ENCODE measurements around the gene LILRA2.
"Not testable (repeated sequence)": the region's sequence is repeated elsewhere in the genome, so short reads cannot be mapped to it uniquely, and the experiment has no call there.

The LILRA2 gene

GRCh38 chr19:54571715-54572615 is 1.6 kb upstream of the LILRA2 start:
- not testable (repeated sequence) for DNase-seq

DNA sequence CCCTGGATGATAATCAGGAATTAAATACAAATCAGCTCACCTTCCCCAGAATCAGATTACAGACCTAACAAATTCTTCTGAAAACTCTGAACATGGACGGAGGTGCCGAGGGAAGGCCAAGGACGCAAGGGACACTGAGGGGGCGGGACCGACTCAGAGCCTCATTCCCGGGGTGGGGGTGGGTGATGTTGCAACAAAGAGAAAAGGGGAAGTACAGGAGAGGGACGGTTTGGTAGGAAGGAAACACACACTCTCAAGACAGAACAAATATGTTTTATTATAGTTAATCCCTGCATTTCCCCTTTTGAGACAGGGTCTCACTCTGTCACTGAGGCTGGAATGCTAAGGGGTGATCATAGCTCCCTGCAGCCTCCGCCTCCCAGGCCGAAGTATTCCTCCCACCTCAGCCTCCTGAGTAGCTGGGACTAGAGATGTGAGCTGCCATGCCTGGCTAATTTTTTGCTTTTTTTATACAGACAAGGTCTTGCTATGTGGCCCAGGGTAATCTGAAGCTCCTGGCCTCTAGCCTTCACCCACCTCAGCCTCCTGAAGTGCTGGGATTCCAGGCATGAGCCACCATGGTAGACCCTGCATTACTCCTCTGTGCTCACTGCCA is 786 bp upstream of the LILRA2 start:
- no peak for DNase-seq

DNA sequence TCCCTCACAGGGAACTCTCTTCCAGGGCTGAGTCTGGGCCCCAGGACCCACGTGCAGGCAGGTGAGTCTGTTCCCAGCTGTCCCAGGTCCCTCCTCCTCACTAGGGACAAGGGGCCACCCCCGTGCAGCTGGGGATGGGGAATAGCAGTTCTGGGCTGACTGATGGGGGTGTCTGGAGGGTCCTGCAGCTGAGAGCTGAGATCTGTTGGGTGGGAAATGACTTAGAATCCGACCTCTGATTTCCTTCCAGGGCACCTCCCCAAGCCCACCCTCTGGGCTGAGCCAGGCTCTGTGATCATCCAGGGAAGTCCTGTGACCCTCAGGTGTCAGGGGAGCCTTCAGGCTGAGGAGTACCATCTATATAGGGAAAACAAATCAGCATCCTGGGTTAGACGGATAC is 461 bp downstream of the LILRA2 start:
- no peak for DNase-seq

DNA sequence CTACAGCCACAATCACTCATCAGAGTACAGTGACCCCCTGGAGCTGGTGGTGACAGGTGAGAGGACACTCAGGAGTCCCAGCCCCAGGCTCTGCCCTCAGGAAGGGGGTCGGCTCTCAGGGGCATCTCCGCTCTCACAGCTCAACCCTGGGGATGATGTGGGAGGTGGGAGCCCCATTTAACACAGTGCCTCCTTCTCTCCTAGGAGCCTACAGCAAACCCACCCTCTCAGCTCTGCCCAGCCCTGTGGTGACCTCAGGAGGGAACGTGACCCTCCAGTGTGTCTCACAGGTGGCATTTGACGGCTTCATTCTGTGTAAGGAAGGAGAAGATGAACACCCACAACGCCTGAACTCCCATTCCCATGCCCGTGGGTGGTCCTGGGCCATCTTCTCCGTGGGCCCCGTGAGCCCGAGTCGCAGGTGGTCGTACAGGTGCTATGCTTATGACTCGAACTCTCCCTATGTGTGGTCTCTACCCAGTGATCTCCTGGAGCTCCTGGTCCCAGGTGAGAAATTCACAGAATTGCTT is 1.0 kb downstream of the LILRA2 start:
- no peak for DNase-seq

- not testable (repeated sequence) for DNase-seq
These were observed 1.6 kb downstream of the LILRA2 start for GRCh38 chr19:54575205-54575604.

DNA sequence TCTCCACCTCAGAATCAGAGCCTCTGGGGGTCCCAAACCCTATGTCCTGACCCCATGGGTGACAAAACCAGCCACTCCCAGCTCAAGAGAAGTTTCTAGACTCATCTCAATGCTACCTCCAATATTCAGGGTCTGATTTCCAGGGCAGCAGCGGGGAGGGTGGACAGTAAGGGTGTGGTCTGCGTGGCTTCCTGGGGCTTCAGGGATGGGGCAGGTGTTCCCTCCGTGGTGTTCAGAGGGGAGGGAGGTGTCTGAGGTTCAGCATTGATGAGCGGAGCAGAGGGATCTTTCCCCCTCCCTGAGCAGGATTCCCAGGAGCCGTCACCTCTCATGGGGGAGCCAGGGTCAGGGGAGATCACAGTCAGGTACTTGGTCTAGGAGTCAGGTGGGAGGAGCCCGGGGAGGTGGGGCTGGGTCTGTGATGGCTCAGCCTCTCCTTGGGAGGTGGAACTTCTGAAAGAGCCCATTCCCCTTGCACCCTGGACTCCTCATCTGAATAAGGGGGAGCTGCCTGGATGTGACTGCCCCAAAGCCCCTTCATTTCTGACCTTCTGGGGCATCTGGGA is 2.9 kb downstream of the LILRA2 start:
- no peak for DNase-seq

DNA sequence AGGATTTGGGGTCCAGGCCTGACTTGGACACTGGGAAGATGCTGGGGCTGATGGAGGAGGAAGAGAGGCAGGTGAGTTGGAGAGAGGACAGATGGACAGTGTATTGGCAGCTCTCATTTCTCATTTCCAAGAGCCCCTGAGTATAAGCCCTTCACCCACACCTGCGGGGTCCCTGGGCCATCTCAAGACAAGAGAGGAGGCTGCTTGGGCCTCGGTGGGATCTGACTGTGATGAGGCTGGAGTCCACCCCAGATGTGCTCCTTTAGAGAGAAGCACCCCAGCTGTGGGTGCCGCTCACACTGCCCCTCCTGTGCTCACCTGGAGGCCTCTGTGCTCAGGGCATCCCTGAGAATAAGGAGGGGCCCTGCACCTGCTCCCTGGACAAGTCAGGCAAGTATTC is 3.7 kb downstream of the LILRA2 start:
- DNase-seq, result no peak

GRCh38 chr19:54578268-54578667 is 4.7 kb downstream of the LILRA2 start:
- not testable (repeated sequence) for DNase-seq

- DNase-seq, result no peak
These were observed 12.8 kb downstream of the LILRA2 start for GRCh38 chr19:54586397-54586796.

DNA sequence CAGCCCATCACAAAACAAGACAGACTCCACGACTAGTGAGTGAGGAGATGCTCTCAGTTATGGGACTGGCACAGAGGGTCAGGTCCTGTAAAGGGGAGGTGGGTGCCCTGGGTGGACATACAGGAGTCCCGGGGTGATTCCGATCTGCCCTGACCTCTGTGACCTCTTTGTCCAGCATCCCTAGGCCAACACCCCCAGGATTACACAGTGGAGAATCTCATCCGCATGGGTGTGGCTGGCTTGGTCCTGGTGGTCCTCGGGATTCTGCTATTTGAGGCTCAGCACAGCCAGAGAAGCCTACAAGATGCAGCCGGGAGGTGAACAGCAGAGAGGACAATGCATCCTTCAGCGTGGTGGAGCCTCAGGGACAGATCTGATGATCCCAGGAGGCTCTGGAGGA is 13.4 kb downstream of the LILRA2 start:
- no peak for DNase-seq

- DNase-seq, result not testable (repeated sequence)
These were observed 19.9 kb downstream of the LILRA2 start, which contains the start of gene LILRA1 for GRCh38 chr19:54593445-54593844. LILRA1 (plus strand) TSS chr19:54593632; CDS start chr19:54594245, 613 bp downstream.

GRCh38 chr19:54593931-54594626 is 20.5 kb downstream of the LILRA2 start:
- DNase-seq, result not testable (repeated sequence)

DNA sequence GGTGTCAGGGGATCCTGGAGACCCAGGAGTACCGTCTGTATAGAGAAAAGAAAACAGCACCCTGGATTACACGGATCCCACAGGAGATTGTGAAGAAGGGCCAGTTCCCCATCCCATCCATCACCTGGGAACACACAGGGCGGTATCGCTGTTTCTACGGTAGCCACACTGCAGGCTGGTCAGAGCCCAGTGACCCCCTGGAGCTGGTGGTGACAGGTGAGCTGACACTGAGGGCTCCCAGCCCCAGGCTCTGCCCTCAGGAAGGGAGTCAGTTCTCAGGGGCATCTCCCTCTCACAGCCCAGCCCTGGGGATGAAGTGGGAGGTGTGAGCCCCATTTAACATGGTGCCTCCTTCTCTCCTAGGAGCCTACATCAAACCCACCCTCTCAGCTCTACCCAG is 21.1 kb downstream of the LILRA2 start:
- no peak for DNase-seq

DNA sequence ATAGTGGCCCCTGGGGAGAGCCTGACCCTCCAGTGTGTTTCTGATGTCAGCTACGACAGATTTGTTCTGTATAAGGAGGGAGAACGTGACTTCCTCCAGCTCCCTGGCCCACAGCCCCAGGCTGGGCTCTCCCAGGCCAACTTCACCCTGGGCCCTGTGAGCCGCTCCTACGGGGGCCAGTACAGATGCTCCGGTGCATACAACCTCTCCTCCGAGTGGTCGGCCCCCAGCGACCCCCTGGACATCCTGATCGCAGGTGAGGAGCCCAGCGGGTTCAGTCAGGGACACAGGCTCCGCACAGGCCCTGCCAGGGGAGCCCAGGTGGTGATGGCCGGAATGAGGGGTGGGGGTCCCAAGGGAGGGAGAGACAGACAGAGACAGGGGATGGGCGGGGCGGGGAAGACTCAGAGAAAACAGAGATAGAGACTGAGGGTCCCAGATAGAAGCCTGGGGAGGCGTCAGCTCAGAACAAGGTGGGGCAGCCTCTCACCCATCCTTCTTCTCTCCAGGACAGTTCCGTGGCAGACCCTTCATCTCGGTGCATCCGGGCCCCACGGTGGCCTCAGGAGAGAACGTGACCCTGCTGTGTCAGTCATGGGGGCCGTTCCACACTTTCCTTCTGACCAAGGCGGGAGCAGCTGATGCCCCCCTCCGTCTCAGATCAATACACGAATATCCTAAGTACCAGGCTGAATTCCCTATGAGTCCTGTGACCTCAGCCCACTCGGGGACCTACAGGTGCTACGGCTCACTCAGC is 22.3 kb downstream of the LILRA2 start:
- not testable (repeated sequence) for DNase-seq

DNA sequence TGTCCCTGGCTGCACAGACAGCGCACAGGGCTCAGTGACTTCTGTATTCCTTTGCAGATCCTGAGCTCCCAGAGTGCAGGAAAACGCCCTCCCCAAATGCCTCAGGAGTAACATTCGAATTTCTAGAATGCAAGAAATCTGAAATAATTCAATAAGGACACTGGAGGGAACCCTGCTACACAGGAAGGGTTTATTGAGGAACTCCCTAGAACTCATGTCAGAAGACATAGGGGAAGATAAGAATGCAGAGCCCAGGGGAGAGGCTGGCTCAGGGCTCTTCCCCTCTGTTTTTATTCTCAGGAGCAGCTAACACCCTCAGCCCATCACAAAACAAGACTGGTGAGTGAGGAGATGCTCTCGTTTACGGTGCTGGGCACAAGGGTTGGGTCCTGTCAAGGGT is 26.6 kb downstream of the LILRA2 start:
- no peak for DNase-seq

DNA sequence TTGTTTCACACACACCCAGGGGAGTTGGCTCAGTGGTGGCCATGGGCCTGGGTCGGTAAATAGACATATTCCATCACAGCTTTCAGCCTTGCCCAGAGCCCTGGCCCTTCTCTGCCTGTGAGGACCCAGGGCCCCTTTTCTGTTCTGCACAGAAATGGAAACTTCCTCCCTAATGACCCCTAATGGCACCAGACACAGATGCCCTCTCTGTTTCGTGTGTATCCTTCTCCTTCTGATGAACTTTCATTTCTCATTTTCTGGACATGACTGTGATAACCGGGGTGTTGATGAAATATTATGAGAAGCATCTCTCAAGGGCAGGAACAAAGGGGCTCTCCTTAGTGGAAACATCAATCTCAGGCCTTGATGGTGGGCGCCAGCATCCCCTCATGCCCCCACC is 32.6 kb downstream of the LILRA2 start:
- DNase-seq, result no peak

GRCh38 chr19:54606891-54607784 is 33.5 kb downstream of the LILRA2 start:
- DNase-seq, result no peak

GRCh38 chr19:54607785-54608150 is 34.2 kb downstream of the LILRA2 start:
- DNase-seq, result no peak

- no peak for DNase-seq
These were observed 34.6 kb downstream of the LILRA2 start for GRCh38 chr19:54608205-54608604.

- DNase-seq, result no peak
These were observed 35.2 kb downstream of the LILRA2 start for GRCh38 chr19:54608792-54609191.

DNA sequence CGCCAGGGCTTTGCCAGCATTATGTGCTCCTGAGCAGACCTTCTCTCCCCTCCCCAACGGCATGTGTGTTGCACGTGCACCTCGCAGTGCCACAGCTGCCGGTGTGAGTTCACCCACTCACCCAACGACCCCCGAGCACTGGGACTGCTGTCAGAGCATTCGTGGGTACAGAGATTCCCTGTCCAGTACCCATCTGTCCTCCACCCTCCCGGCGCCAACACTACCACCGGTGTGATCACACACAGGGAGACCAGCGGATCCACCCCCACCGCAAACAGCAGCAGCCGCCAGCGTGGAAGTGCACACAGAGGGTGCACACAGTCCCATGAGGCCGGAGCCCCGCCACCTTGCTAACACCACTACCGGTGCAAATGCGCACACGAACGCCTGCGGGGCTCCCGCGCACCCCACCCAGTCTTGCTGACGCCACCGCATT is 35.8 kb downstream of the LILRA2 start:
- DNase-seq, result no peak
